ENCODE data around the gene ARHGAP44. TPM values are rescaled to one million over a fixed set of nuclear protein-coding genes. Genes with fewer than 3 reads are reported as not detected.
"Not testable (repeated sequence)": the region's sequence is repeated elsewhere in the genome, so short reads cannot be mapped to it uniquely, and the experiment has no call there.

ARHGAP44 gene
- total RNA-seq, 1 experiment from 2014 or later, result 9.9 TPM

DNA sequence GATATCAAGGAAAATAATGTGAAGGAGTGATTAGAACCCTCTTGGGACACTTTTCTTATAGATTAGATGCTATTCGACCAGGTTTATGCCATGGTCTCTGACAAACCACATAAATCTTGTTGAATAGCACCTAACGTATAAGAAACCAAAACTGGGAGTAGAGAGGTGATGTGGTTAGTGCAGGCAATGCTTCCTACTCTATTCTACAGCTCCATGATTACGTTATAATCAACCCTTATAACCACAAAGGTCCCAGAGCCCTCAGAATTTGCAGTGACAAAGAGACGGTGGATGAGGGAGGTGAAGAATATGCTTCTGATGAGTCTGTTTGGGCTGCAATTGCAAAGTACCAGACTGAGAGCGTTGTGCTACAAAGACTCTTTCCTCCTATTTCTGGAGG is 78.4 kb downstream of the ARHGAP44 start:
- DNase-seq, result no peak
- no peak overlapping the region for H2BK12ac ChIP-seq (ENCODE audit: insufficient read length, low read depth, low read length)
- TF ChIP-seq CTCF (conservative IDR thresholded peaks at IDR 0.05), result no peak
- no peak overlapping the region for H2BK20ac ChIP-seq (ENCODE audit: low read depth, low read length, poor library complexity, severe bottlenecking)
- no peak overlapping the region for H4K8ac ChIP-seq (replicated peaks; ENCODE audit: insufficient read length, low read depth, low read length)
- H2BK5ac ChIP-seq (ENCODE audit: insufficient read length, low read length), result no peak overlapping the region
- no peak overlapping the region for H2BK120ac ChIP-seq (ENCODE audit: low read depth, low read length, poor library complexity, severe bottlenecking)
- H3K4ac ChIP-seq (ENCODE audit: low read depth, low read length), result no peak overlapping the region
- Mint-ChIP-seq H3K4me3 (no peak overlapping the region), H3K36me3 (ENCODE audit: insufficient read depth in 1 of 3, low read depth in 3 of 3) (peaks cover 0 to 8% (median 5%) of the 10 kb centered on the region in 3 experiments; a peak in 4 of 7 replicates), H3K9me3 (peaks cover 3 to 8% of the 10 kb centered on the region in 2 experiments; a peak in 4 of 5 replicates), H3K4me1 (peaks cover 3% of the 10 kb centered on the region in 2 experiments; a peak in 3 of 4 replicates), H3K27me3 (ENCODE audit: low read depth) (no peaks in the 10 kb centered on the region), H3K27ac (no peak overlapping the region)
- H3K14ac ChIP-seq (ENCODE audit: insufficient read depth, low read length), result no peak overlapping the region
- no peaks in the 10 kb centered on the region for H3K9me3 ChIP-seq (ENCODE audit: control insufficient read depth, low read depth, low read length)
- H2AFZ ChIP-seq (ENCODE audit: low read length), result no peak overlapping the region
- H3K56ac ChIP-seq (ENCODE audit: insufficient read length, low read depth, low read length), result no peak overlapping the region
- H3K23ac ChIP-seq (ENCODE audit: insufficient read length, low read depth, low read length), result no peak overlapping the region
- no peaks in the 10 kb centered on the region for H3K27me3 ChIP-seq (ENCODE audit: insufficient read depth, low read length)
- no peak overlapping the region for H3K27ac ChIP-seq (ENCODE audit: insufficient read length, low read depth, low read length)
- no peaks in the 10 kb centered on the region for H3K23me2 ChIP-seq (ENCODE audit: insufficient read length, low read depth, low read length, poor library complexity, severe bottlenecking)
- no peak overlapping the region for H3K4me2 ChIP-seq (ENCODE audit: insufficient read depth, insufficient read length, low read length)
- H3T11ph ChIP-seq (ENCODE audit: low read length), result no peak overlapping the region
- H3K18ac ChIP-seq (ENCODE audit: insufficient read length, low read depth, low read length), result no peak overlapping the region
- no peaks in the 10 kb centered on the region for H3K79me1 ChIP-seq (ENCODE audit: insufficient read depth, low read depth, low read length, poor library complexity, severe bottlenecking)
- H4K91ac ChIP-seq (ENCODE audit: insufficient read length, low read depth, low read length), result no peak overlapping the region
- no peak overlapping the region for H2BK15ac ChIP-seq (ENCODE audit: low read depth, low read length)
- H4K5ac ChIP-seq (ENCODE audit: insufficient read length, low read depth, low read length), result no peak overlapping the region
- no peaks in the 10 kb centered on the region; the same call in 1 of the 2 replicates for H3K4me1 ChIP-seq (ENCODE audit: insufficient read depth, low read length)
- H3K79me2 ChIP-seq (ENCODE audit: insufficient read depth, low read length), result no peaks in the 10 kb centered on the region
- no peak overlapping the region for H3K9ac ChIP-seq (ENCODE audit: extremely low read depth, insufficient read length, low read length)
- H4K20me1 ChIP-seq (ENCODE audit: control insufficient read depth, insufficient read depth, insufficient read length), result no peaks in the 10 kb centered on the region
- no CpG with 5 or more reads among the region's 5 CpGs for WGBS (ENCODE audit: extremely low coverage, insufficient read length, low lambda C conversion rate)
- H2AK5ac ChIP-seq (ENCODE audit: insufficient read length, low read length), result no peak overlapping the region

GRCh38 chr17:12873415-12874125 is 84.3 kb downstream of the ARHGAP44 start:
- not testable (repeated sequence) for H3K9me3 ChIP-seq (ENCODE audit: control insufficient read depth, low read depth, low read length); H2BK5ac ChIP-seq (ENCODE audit: insufficient read length, low read length); H2BK120ac ChIP-seq (ENCODE audit: low read depth, low read length, poor library complexity, severe bottlenecking); H4K20me1 ChIP-seq (ENCODE audit: control insufficient read depth, insufficient read depth, insufficient read length); H3K27ac ChIP-seq (ENCODE audit: insufficient read length, low read depth, low read length); H3K4me2 ChIP-seq (ENCODE audit: insufficient read depth, insufficient read length, low read length); H2BK12ac ChIP-seq (ENCODE audit: insufficient read length, low read depth, low read length); DNase-seq; H3K27me3 Mint-ChIP-seq (ENCODE audit: low read depth); H3K27me3 ChIP-seq (ENCODE audit: insufficient read depth, low read length); H3K9me3 Mint-ChIP-seq; H4K91ac ChIP-seq (ENCODE audit: insufficient read length, low read depth, low read length); H3K23ac ChIP-seq (ENCODE audit: insufficient read length, low read depth, low read length); H3K4me1 ChIP-seq (ENCODE audit: insufficient read depth, low read length); H3K4me1 Mint-ChIP-seq; H3K14ac ChIP-seq (ENCODE audit: insufficient read depth, low read length); H4K8ac ChIP-seq (replicated peaks; ENCODE audit: insufficient read length, low read depth, low read length); H3K18ac ChIP-seq (ENCODE audit: insufficient read length, low read depth, low read length); H2AK5ac ChIP-seq (ENCODE audit: insufficient read length, low read length); H3K4ac ChIP-seq (ENCODE audit: low read depth, low read length); H3K79me2 ChIP-seq (ENCODE audit: insufficient read depth, low read length); H3K56ac ChIP-seq (ENCODE audit: insufficient read length, low read depth, low read length); H4K5ac ChIP-seq (ENCODE audit: insufficient read length, low read depth, low read length); H2BK20ac ChIP-seq (ENCODE audit: low read depth, low read length, poor library complexity, severe bottlenecking); H2AFZ ChIP-seq (ENCODE audit: low read length); H3K36me3 Mint-ChIP-seq (ENCODE audit: insufficient read depth in 1 of 3, low read depth in 3 of 3); H3K27ac Mint-ChIP-seq; H3T11ph ChIP-seq (ENCODE audit: low read length); H3K4me3 Mint-ChIP-seq; H3K79me1 ChIP-seq (ENCODE audit: insufficient read depth, low read depth, low read length, poor library complexity, severe bottlenecking); H2BK15ac ChIP-seq (ENCODE audit: low read depth, low read length); H3K9ac ChIP-seq (ENCODE audit: extremely low read depth, insufficient read length, low read length); H3K23me2 ChIP-seq (ENCODE audit: insufficient read length, low read depth, low read length, poor library complexity, severe bottlenecking)
- WGBS (ENCODE audit: extremely low coverage, insufficient read length, low lambda C conversion rate), result no CpG with 5 or more reads among the region's 7 CpGs
